Measurements from ENCODE around the gene ZNF609.

The ZNF609 gene

DNA sequence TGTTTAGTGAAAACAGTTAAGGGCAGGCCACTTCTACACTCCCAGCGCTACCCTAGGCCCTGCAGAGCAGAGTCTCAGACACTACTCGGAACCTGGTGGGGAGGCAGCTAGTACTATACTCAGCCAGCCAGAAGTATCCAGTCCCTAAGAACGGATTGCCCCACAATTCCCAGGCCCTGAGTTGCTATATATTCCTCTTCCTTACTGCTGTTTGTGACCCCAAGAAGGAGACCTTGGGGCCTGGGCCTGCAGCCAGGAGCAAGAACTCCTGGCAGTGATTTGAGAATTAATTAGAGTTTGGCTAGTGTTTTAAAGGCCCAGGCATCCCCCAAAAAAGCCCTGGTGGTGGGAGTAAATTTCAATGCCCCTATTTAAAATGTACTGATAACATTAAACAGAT is 227.3 kb downstream of the ZNF609 start:
- TF ChIP-seq ZNF274 (IDR thresholded peaks at IDR 0.05; ENCODE audit: low read depth, low read length) (no peak), SUZ12 (IDR thresholded peaks at IDR 0.05; ENCODE audit: extremely low read depth, insufficient read depth, insufficient read length) (no peak), YY1 (IDR thresholded peaks at IDR 0.05; ENCODE audit: insufficient read depth, insufficient read length) (no peak)
- Histone ChIP-seq H3K27me3 (ENCODE audit: insufficient read depth, insufficient read length) (no peaks in the 10 kb centered on the region), H3K4me1 (ENCODE audit: insufficient read depth, insufficient read length) (peaks cover 18% of the 10 kb centered on the region), H3K36me3 (ENCODE audit: insufficient read depth, insufficient read length, low read length) (peaks cover 75% of the 10 kb centered on the region), H3K9ac (ENCODE audit: insufficient read length, low read depth) (no peak overlapping the region), H3K9me3 (ENCODE audit: insufficient read depth, low read length) (no peaks in the 10 kb centered on the region), H3K4me3 (ENCODE audit: insufficient read length, low read depth) (no peak overlapping the region)
- no peak for DNase-seq (ENCODE audit: low read depth, low spot score)

DNA sequence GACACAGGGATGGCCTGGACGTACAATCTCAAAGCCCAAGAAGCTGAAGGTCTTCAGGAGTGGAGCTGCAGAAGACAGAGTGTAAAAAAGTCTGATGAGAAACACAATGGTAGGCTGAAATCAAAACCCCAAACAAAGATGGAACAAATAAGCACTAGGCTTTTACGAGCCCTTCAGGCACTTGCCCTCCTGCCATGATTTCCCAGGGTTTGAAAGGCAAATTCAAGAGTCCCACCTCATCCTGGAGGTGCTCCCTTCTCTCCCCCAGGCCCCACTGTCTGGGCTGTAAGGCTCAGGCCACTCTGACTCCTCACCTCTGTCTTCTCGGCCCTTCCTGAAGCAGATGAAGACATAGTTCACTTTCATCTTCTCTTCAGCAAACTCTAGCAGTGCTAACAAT is 228.4 kb downstream of the ZNF609 start:
- H3K36me3 ChIP-seq (ENCODE audit: insufficient read depth, insufficient read length, low read length): peaks cover 75% of the 10 kb centered on the region

DNA sequence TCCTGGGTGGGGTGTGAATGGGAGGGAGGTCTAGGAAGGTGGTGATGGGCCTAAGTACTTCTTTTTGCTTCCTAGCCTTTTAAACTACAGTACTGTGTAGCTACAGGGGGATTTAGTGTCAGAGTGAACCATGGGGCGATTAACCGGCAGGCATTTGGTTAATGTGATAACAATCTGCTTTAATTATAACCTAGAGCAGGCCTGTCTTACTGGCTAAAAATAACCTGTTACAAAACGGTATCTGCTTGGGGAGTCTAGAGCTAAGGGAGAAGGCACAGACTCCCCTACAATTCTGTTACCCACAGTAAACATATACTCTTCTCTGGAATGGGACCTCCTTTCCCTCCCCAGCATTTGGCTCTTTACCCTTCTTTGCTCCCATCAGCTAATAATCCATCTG is 229.6 kb downstream of the ZNF609 start:
- Histone ChIP-seq H3K4me3 (ENCODE audit: insufficient read length, low read depth) (no peak overlapping the region), H3K27me3 (ENCODE audit: insufficient read depth, insufficient read length) (no peaks in the 10 kb centered on the region), H3K4me1 (ENCODE audit: insufficient read depth, insufficient read length) (peaks cover 18% of the 10 kb centered on the region), H3K9ac (ENCODE audit: insufficient read length, low read depth) (no peak overlapping the region), H3K9me3 (ENCODE audit: insufficient read depth, low read length) (no peaks in the 10 kb centered on the region), H3K36me3 (ENCODE audit: insufficient read depth, insufficient read length, low read length) (peaks cover 74% of the 10 kb centered on the region)
- no peak for DNase-seq (ENCODE audit: low read depth, low spot score)
- TF ChIP-seq YY1 (IDR thresholded peaks at IDR 0.05; ENCODE audit: insufficient read depth, insufficient read length): no peak
- no peak for TF ChIP-seq ZNF274 (IDR thresholded peaks at IDR 0.05; ENCODE audit: low read depth, low read length)
- TF ChIP-seq SUZ12 (IDR thresholded peaks at IDR 0.05; ENCODE audit: extremely low read depth, insufficient read depth, insufficient read length): no peak

More for the DNA sequence above, 228.4 kb downstream of the ZNF609 start:
- Histone ChIP-seq H3K9ac (ENCODE audit: insufficient read length, low read depth) (no peak overlapping the region), H3K27me3 (ENCODE audit: insufficient read depth, insufficient read length) (no peaks in the 10 kb centered on the region), H3K9me3 (ENCODE audit: insufficient read depth, low read length) (no peaks in the 10 kb centered on the region), H3K4me1 (ENCODE audit: insufficient read depth, insufficient read length) (peaks cover 18% of the 10 kb centered on the region), H3K4me3 (ENCODE audit: insufficient read length, low read depth) (no peak overlapping the region)
- no peak for DNase-seq (ENCODE audit: low read depth, low spot score)
- TF ChIP-seq YY1 (IDR thresholded peaks at IDR 0.05; ENCODE audit: insufficient read depth, insufficient read length): no peak
- no peak for TF ChIP-seq SUZ12 (IDR thresholded peaks at IDR 0.05; ENCODE audit: extremely low read depth, insufficient read depth, insufficient read length)
- no peak for TF ChIP-seq ZNF274 (IDR thresholded peaks at IDR 0.05; ENCODE audit: low read depth, low read length)

- Histone ChIP-seq H3K4me1 (ENCODE audit: insufficient read depth, insufficient read length) (peaks cover 13% of the 10 kb centered on the region), H3K9me3 (ENCODE audit: insufficient read depth, low read length) (no peaks in the 10 kb centered on the region), H3K4me3 (ENCODE audit: insufficient read length, low read depth) (no peak overlapping the region), H3K36me3 (ENCODE audit: insufficient read depth, insufficient read length, low read length) (peaks cover 81% of the 10 kb centered on the region), H3K27me3 (ENCODE audit: insufficient read depth, insufficient read length) (no peaks in the 10 kb centered on the region), H3K9ac (ENCODE audit: insufficient read length, low read depth) (no peak overlapping the region)
- TF ChIP-seq SUZ12 (IDR thresholded peaks at IDR 0.05; ENCODE audit: extremely low read depth, insufficient read depth, insufficient read length) (no peak), YY1 (IDR thresholded peaks at IDR 0.05; ENCODE audit: insufficient read depth, insufficient read length) (no peak), ZNF274 (IDR thresholded peaks at IDR 0.05; ENCODE audit: low read depth, low read length) (no peak)
- DNase-seq (ENCODE audit: low read depth, low spot score): no peak
These were observed 230.4 kb downstream of the ZNF609 start for GRCh38 chr15:64690578-64691296.

GRCh38 chr15:64691896-64692565 is 231.7 kb downstream of the ZNF609 start:
- no peaks in the 10 kb centered on the region for H3K27me3 ChIP-seq (ENCODE audit: insufficient read depth, insufficient read length)
- peaks cover 10% of the 10 kb centered on the region for H3K4me1 ChIP-seq (ENCODE audit: insufficient read depth, insufficient read length)
- no peak overlapping the region for H3K9ac ChIP-seq (ENCODE audit: insufficient read length, low read depth)
- H3K9me3 ChIP-seq (ENCODE audit: insufficient read depth, low read length): no peaks in the 10 kb centered on the region
- TF ChIP-seq YY1 (IDR thresholded peaks at IDR 0.05; ENCODE audit: insufficient read depth, insufficient read length) (no peak), ZNF274 (IDR thresholded peaks at IDR 0.05; ENCODE audit: low read depth, low read length) (no peak), SUZ12 (IDR thresholded peaks at IDR 0.05; ENCODE audit: extremely low read depth, insufficient read depth, insufficient read length) (no peak)
- DNase-seq (ENCODE audit: low read depth, low spot score): no peak
- H3K4me3 ChIP-seq (ENCODE audit: insufficient read length, low read depth): no peak overlapping the region
- peaks cover 78% of the 10 kb centered on the region for H3K36me3 ChIP-seq (ENCODE audit: insufficient read depth, insufficient read length, low read length)

DNA sequence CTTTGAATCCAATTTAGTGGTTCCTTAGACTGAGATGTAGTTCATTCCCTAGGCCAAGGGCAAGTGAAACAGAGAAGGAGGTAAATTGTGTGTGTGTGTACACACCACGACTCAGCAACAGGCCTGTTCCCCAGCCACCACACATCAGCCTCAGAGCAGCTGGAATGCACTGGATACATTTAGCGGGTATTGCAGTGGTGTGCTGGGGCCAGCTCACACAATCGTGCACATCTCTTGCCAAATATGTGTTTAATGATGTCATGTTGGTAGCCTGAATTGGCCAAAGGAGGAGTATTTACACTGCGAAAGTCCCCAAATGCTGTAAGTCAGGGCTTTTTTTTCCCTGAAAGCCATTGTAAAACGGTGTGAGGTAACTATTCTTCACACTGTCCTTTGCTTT is 232.8 kb downstream of the ZNF609 start:
- no peak for DNase-seq (ENCODE audit: low read depth, low spot score)
- no peak overlapping the region for H3K9ac ChIP-seq (ENCODE audit: insufficient read length, low read depth)
- TF ChIP-seq YY1 (IDR thresholded peaks at IDR 0.05; ENCODE audit: insufficient read depth, insufficient read length): no peak
- TF ChIP-seq ZNF274 (IDR thresholded peaks at IDR 0.05; ENCODE audit: low read depth, low read length): no peak
- H3K36me3 ChIP-seq (ENCODE audit: insufficient read depth, insufficient read length, low read length): peaks cover 73% of the 10 kb centered on the region
- no peaks in the 10 kb centered on the region for H3K9me3 ChIP-seq (ENCODE audit: insufficient read depth, low read length)
- no peak overlapping the region for H3K4me3 ChIP-seq (ENCODE audit: insufficient read length, low read depth)
- H3K27me3 ChIP-seq (ENCODE audit: insufficient read depth, insufficient read length): no peaks in the 10 kb centered on the region
- peaks cover 6% of the 10 kb centered on the region for H3K4me1 ChIP-seq (ENCODE audit: insufficient read depth, insufficient read length)

DNA sequence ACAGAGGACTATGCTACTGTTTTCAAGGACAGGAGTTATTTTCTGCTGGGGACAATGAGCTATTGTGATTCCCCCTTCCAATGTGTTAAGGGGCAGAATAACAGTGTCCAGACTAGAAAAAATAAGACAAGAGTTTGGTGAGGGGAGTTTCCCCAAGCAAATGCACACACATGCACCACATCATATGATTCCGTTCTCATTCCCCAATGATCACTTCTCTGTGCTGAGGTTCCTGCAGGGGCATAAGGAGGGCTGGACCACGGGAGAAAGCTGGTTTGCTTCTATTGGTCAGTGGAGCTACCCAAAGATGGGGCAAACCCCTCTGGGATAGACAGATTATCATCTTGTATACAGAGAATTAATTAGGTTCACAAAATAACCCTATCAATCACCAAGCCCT is 234.4 kb downstream of the ZNF609 start:
- Histone ChIP-seq H3K4me1 (ENCODE audit: insufficient read depth, insufficient read length) (peaks cover 2% of the 10 kb centered on the region), H3K4me3 (ENCODE audit: insufficient read length, low read depth) (no peak overlapping the region), H3K27me3 (ENCODE audit: insufficient read depth, insufficient read length) (no peaks in the 10 kb centered on the region), H3K9me3 (ENCODE audit: insufficient read depth, low read length) (no peaks in the 10 kb centered on the region), H3K9ac (ENCODE audit: insufficient read length, low read depth) (no peak overlapping the region), H3K36me3 (ENCODE audit: insufficient read depth, insufficient read length, low read length) (peaks cover 61% of the 10 kb centered on the region)
- no peak for DNase-seq (ENCODE audit: low read depth, low spot score)
- no peak for TF ChIP-seq SUZ12 (IDR thresholded peaks at IDR 0.05; ENCODE audit: extremely low read depth, insufficient read depth, insufficient read length)
- no peak for TF ChIP-seq YY1 (IDR thresholded peaks at IDR 0.05; ENCODE audit: insufficient read depth, insufficient read length)
- TF ChIP-seq ZNF274 (IDR thresholded peaks at IDR 0.05; ENCODE audit: low read depth, low read length): no peak
